Heart left ventricle (tissue), 13 donors: ENCODE data around the gene FAM222A.

Experiments used
- CTCF ChIP-seq, 12 donors: fragments of 200-600 bp; sonication (generic) in 4 of 12; IDR thresholded peaks; one replicate each; pipeline versions ENCODE4 v1.5.0 to v1.8.0; 2018 to 2022; ENCODE audit warnings: antibody characterized with exemption in 12 of 12, mild to moderate bottlenecking in 5 of 12
- POLR2A ChIP-seq, 2 donors: fragments of 450-650 bp; IDR thresholded peaks; one replicate each; pipeline ENCODE4 v1.6.1; 2017; ENCODE audit warnings: antibody characterized with exemption in 2 of 2, mild to moderate bottlenecking in 2 of 2, moderate library complexity in 2 of 2
- donor health status: ischemic (EF 13 %, LVEDD 7.1; RV severe dilation, severe dysfunction).
- donor health status: DM: no; HTN: yes; CAD: no.
- donor health status: DM: no; HTN: no; CAD: no.
- donor health status: ischemic (EF 25% LVEDD 6.9; RV normal size, moderate dysfunction).
- donor health status: ischemic (EF 25% LVEDD 5.7; RV mildly dilated, moderate dysfunction).
- donor health status: ischemic (EF 35%, LVEDD 5.7; RV mildly dilated, moderate dysfunction).
- donor health status: nonischemic (EF 11% LVEDD 7.7; RV severe dilation, severe dysfunction).
- donor health status: DM: yes; HTN: yes; CAD: no.
- donor health status: PGD.
- donor health status: ischemic (EF 29% LVEDD 5.4; RV normal size, mild dysfunction).
- donor health status: nonischemic (EF 23%, LVEDD 6.1; RV moderate dilation, normal function).

DNA sequence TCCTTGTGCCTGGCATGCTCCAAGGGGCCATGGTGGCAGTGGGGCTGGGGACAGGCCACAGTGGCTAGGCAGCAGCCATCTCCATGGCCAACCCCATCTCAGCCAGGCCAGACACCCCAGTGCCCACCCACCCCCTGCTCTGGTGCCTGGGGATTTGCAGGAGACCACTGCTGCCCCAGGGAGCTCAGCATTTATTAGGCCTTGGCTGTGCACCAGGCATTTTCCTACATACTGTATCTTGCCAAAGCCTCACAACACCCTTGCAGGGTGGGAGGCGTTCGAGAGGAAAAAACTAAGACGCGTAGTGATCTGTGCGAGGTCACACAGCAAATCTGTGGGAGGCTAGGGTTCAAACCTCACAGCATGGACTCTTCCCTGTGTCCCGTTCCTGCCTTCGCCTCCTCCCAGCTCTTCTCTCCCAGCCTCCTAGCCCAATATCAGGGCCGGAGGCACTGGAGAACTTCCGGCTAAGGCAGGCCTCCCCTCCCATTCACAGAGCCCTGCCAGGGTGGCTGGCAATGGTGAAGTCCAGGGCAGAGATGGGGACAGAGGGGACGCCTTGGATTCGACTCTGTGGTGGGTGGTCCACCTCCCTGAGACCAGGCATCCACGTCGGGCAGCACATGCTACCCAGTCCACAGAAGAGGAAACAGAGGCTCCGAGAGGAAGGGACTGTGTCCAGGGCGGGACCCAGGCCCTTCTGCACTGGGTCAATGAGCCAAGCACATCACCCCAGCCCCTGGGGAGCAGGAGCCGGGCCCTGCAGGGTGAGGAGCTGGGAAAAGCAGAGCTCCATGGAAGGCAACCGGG lies 57.4 kb downstream of the FAM222A start:
- TF ChIP-seq POLR2A (IDR thresholded peaks at IDR 0.05) (no peak), CTCF (IDR thresholded peaks at IDR 0.05) (no peak)
